ENCODE data around the gene ETNK1.

ETNK1 gene

GRCh38 chr12:22635812-22636211 is 10.8 kb downstream of the ETNK1 start:
- no peak for DNase-seq

GRCh38 chr12:22640851-22641250 is 15.9 kb downstream of the ETNK1 start:
- no peak for DNase-seq

GRCh38 chr12:22641353-22642053 is 16.5 kb downstream of the ETNK1 start:
- DNase-seq: no peak

DNA sequence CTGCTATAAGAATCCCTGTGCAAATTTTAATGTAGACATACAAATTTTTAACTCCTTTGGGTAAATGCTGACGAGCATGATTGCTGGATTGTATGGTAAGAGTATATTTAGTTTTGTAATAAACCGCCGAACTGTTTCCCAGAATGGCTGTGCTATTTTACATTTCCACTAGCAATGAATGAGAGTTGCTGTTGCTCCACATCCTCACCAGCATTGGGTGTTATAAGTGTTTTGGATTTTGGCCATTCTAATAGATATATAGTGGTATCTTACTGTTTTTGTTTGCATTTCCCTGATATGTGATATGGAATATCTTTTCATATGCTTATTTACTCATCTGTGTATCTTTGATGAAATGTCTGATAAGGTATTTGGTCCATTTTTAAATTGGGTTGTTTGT is 23.7 kb downstream of the ETNK1 start:
- no peak for DNase-seq

GRCh38 chr12:22653075-22653474 is 28.1 kb downstream of the ETNK1 start:
- no peak for DNase-seq

DNA sequence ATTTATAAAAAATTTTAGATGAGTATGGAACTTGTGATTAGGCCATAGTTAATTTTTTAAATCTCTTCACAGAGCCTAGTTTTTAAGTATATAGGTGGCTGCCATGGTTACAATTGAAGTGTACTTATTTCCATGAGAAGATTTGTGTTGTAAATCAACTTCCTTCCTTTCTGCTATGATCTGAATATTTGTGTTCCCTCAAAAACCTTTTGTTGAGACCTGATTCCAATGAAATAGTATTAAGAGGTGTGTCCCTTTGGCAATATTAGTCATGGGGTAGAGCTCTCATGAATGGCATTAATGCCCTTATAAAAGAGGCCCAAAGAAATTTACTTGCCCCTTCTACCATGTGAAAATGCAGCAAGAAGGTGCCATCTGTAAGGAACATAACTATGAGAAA is 28.8 kb downstream of the ETNK1 start:
- no peak for DNase-seq

GRCh38 chr12:22656376-22656775 is 31.4 kb downstream of the ETNK1 start:
- no peak for DNase-seq

- no peak for DNase-seq
These were observed 31.9 kb downstream of the ETNK1 start for GRCh38 chr12:22656831-22657230.

GRCh38 chr12:22657538-22657937 is 32.6 kb downstream of the ETNK1 start:
- DNase-seq: no peak

GRCh38 chr12:22658214-22658613 is 33.2 kb downstream of the ETNK1 start:
- no peak for DNase-seq

DNA sequence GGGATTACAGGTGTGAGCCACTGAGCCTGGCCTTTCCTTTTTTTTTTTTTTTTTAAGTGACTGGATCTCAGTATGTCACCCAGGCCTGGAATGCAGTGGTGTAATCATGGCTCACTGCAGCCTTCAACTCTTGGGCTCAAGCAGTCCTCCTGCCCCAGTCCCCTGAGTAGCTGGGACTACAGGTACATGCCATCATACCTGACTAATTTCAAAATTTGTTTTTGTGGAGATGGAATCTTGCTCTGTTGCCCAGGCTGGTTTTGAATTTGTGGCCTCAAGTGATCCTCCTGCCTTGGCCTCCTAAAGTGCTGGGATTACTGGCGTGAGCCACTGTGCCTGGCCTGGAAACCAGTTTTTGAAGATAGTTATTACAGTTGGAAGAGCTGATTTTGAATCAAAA is 37.4 kb downstream of the ETNK1 start:
- no peak for DNase-seq

GRCh38 chr12:22665476-22665875 is 40.5 kb downstream of the ETNK1 start:
- no peak for DNase-seq

- DNase-seq: no peak
These were observed 42.2 kb downstream of the ETNK1 start for GRCh38 chr12:22667122-22667521.

DNA sequence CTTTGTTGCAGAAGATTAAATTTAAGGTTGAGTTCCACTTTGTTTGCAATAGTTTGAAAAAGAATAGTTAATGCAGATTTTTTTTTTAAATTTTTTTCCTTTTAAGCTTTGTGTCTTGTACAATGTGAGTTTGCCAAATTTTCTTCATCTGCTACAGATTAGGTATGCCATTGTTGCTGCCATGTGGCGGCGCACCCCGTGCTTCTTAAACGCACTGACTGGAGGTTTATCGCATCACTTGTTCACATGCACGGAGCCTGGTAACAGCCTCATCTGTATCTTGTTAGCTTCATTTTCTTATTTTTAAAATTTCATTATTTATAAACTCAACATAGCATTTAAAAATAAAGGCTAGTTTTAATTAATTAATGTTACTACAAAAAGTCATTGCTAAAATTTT is 43.5 kb downstream of the ETNK1 start:
- DNase-seq: no peak

GRCh38 chr12:22670762-22671161 is 45.8 kb downstream of the ETNK1 start:
- DNase-seq: no peak

DNA sequence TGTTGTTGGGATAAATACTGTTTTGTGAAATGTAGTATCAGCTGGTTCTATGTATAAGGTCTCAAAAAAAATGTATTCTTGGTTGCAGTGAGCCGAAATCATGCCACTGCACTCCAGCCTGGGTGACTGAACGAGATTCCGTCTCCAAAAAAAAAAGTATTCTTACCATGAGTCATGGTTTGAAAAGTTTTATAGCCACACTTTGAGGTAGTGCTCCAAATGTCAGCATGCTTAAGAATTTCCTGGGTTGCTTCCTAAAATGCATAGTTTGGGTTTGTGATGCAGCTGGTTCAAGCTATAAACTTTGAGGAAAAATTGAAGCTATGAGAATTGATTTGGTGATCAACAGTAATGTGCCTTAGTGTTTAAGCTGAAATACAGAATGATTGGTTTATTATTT is 48.0 kb downstream of the ETNK1 start:
- no peak for DNase-seq

GRCh38 chr12:22677781-22678574 is 53.0 kb downstream of the ETNK1 start:
- DNase-seq: no peak

GRCh38 chr12:22682663-22683062 is 57.7 kb downstream of the ETNK1 start:
- DNase-seq: no peak

- no peak for DNase-seq
These were observed 58.2 kb downstream of the ETNK1 start for GRCh38 chr12:22683131-22683530.

DNA sequence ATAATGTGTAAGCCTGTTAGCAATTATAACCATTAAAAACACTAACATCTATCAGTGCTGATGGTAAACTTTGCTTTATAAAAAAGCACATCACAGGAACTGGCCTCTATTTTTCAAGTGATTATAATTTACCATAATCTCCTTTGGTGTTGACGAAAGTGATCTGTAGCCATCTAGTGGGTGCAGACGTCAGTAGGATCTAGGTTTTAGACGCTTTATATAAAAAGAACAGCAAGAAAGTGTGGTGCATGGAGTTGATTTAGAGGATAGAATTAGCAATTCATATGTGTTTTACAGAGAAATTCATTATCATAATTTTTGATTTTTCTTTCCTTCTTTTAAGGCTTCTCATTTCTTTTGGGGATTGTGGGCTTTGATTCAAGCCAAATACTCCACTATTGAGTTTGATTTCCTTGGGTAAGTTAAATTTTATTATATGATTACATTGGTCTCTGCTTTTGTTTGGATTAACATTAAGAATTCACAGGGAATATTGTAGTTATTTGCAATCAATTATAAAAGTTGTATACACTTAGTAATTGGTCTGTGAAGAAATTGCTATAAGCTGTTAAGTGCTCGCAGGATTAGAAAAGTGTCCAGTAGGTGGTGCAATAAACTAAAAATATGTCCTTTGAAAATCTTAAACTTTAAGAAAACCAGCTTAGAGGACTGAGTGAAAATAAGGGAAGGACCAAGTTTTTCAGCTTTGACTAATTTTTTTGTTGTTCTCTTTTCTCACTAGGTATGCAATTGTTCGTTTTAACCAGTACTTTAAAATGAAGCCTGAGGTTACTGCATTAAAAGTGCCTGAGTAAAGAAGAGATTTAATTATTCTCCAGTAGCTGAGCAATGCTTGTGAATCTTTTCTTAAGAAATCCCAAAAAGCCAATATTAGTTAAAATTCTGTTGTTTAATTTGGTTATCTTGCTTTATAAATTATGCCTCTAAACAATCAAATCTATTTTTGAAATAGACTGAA is 59.5 kb downstream of the ETNK1 start:
- DNase-seq: no peak

- no peak for DNase-seq
These were observed 61.2 kb downstream of the ETNK1 start for GRCh38 chr12:22686193-22686592.

DNA sequence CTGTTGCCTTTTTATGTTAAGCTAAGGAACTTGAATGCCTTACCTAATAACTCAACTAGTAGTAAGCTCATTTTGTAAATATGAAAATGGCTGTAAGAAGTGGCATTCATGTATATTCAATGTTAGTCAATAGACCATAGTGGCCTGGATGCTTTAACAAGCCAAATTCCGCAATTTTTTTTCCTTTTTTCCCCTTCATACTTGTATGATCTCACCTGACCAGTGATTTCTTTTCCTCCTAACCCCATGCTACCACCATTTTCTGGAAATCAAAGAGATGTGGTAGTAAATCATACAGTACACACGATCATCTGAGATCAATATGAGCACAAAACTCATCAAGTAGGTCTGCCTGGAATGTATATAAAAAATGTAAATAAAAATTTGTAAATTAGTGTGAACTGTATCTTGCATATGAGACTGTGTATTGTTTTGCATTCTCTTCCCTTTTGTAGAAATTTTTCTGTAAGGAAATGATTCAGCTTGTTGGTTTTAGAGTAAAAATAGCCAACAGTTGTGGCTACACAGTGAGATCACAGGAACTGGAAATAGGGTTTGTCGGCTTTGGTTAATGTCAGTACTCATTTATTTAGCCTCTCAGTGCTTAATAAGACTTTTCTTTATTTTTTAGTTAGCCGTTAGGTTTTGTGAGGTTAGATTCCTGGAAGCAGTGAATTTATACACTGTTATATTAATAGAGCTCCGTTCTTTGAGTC is 62.5 kb downstream of the ETNK1 start:
- DNase-seq: no peak

DNA sequence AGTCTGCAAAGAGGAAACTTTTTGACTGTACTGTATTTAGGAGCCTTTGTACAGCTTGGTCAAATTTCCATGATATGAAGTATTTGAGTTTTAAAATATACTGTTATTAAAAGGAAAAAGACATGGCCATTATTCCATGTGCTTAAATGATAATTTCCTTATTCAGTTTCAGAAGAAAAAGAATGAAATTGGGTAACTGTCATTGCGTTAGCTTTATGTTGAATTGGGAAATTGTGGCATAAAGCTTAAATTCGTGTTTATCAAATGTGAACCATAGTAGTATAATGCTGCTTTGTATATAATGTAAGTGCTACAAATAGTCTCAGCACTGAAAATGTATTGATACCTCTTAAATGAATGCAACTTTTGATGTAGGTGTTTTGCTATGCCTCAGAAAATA is 64.9 kb downstream of the ETNK1 start:
- no peak for DNase-seq

Measured in right hindlimb (tissue), 1 donor.